ENCODE data around the gene MTOR. TPM values are rescaled to one million over a fixed set of nuclear protein-coding genes. Genes with fewer than 3 reads are reported as not detected.
"Not testable (repeated sequence)": the region's sequence is repeated elsewhere in the genome, so short reads cannot be mapped to it uniquely, and the experiment has no call there.

MTOR gene
- polyA plus RNA-seq, 1 donor from 2014 or later, result 6.9 TPM

DNA sequence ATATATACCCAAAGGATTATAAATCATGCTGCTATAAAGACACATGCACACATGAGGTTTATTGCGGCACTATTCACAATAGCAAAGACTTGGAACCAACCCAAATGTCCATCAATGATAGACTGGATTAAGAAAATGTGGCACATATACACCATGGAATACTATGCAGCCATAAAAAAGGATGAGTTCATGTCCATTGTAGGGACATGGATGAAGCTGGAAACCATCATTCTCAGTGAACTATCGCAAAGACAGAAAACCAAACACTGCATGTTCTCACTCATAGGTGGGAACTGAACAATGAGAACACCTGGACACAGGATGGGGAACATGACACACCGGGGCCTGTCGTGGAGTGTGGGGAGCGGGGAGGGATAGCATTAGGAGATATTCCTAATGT lies 95.6 kb downstream of the MTOR start:
- H3K9me3 Mint-ChIP-seq, H3K27ac Mint-ChIP-seq, H3K4me1 Mint-ChIP-seq, H3K4me3 Mint-ChIP-seq, H3K27me3 Mint-ChIP-seq: not testable (repeated sequence)
- peaks cover 12% of the 10 kb centered on the region for H3K36me3 Mint-ChIP-seq

- not testable (repeated sequence) for H3K9me3 Mint-ChIP-seq, H3K4me3 Mint-ChIP-seq, H3K27ac Mint-ChIP-seq
These were observed 99.6 kb downstream of the MTOR start for GRCh38 chr1:11162752-11163151.

GRCh38 chr1:11158720-11159321 lies 103.5 kb downstream of the MTOR start:
- Mint-ChIP-seq H3K4me3 (no peak overlapping the region), H3K9me3 (no peaks in the 10 kb centered on the region), H3K36me3 (peaks cover 9% of the 10 kb centered on the region), H3K27me3 (no peaks in the 10 kb centered on the region), H3K27ac (no peak overlapping the region), H3K4me1 (peaks cover 10 to 21% (median 20%) of the 10 kb centered on the region in 3 donors)

More at GRCh38 chr1:11162752-11163151, 99.6 kb downstream of the MTOR start:
- H3K4me1 Mint-ChIP-seq, H3K27me3 Mint-ChIP-seq: not testable (repeated sequence)
- peaks cover 12% of the 10 kb centered on the region for H3K36me3 Mint-ChIP-seq

DNA sequence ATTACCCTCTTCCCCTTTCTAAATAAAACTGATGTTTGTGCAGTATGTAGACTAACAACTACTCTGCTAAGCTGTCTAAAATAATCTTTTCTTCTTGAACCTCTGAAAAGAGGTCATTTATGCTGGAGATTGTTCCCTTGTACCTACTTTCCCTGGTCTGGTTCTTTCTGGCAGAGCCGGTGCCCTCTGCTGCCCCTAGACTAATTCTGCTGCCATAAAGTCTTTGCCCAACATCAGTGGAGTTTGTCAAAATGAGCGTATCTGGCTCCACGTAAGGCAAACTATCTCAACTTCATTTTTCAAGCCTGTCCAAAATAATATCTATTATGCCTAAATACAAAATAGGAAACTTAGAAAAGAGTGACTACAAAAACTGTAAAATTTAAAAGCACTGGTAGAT lies 104.1 kb downstream of the MTOR start:
- no peaks in the 10 kb centered on the region for H3K9me3 Mint-ChIP-seq
- H3K27me3 Mint-ChIP-seq, result no peaks in the 10 kb centered on the region
- H3K4me3 Mint-ChIP-seq, result peak overlapping the region in 1 of 4 donors; percentile 39
- H3K4me1 Mint-ChIP-seq, result peaks cover 10 to 21% (median 20%) of the 10 kb centered on the region in 3 donors
- H3K27ac Mint-ChIP-seq, result peak overlapping the region; percentile 65 to 77 (median 75)
- H3K36me3 Mint-ChIP-seq, result peaks cover 8% of the 10 kb centered on the region

DNA sequence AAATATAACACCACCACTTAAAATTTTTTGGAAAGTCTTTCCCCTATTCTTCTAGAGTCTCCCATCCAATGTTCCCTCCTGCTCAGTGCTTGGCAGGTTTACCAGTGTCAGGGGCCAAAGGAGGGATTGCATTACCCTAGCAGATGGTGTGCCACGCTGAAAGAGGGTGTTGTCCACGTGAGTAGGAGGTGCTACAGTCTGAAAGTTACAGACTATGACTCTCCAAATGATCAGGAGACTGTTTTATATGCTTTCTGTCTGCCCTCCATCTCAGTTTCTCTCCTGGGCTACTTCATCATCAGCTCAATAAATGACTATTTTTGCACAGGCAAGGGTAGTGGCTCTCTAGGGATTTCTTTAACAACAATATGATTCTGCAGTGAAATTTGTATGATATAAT lies 104.5 kb downstream of the MTOR start:
- H3K4me1 Mint-ChIP-seq, result peaks cover 10 to 21% (median 20%) of the 10 kb centered on the region in 3 donors
- peaks cover 8% of the 10 kb centered on the region for H3K36me3 Mint-ChIP-seq
- H3K9me3 Mint-ChIP-seq, result no peaks in the 10 kb centered on the region
- no peaks in the 10 kb centered on the region for H3K27me3 Mint-ChIP-seq
- peak overlapping the region in 1 of 4 donors; percentile 39 for H3K4me3 Mint-ChIP-seq
- H3K27ac Mint-ChIP-seq, result peak overlapping the region; percentile 75 to 88 (median 77)

- Mint-ChIP-seq H3K4me1 (peaks cover 10 to 21% (median 20%) of the 10 kb centered on the region in 3 donors), H3K27me3 (no peaks in the 10 kb centered on the region), H3K27ac (peak overlapping the region in 2 of 3 donors; percentile 77 to 88), H3K9me3 (no peaks in the 10 kb centered on the region), H3K36me3 (peaks cover 8% of the 10 kb centered on the region), H3K4me3 (peak overlapping the region in 1 of 4 donors; percentile 37)
These were observed 105.0 kb downstream of the MTOR start for GRCh38 chr1:11157394-11157793.

GRCh38 chr1:11156963-11157362 lies 105.4 kb downstream of the MTOR start:
- peak overlapping the region in 2 of 4 donors; percentile 4 to 11 for H3K4me3 Mint-ChIP-seq
- peaks cover 5% of the 10 kb centered on the region for H3K36me3 Mint-ChIP-seq
- H3K9me3 Mint-ChIP-seq, result no peaks in the 10 kb centered on the region
- peaks cover 10 to 20% (median 19%) of the 10 kb centered on the region in 3 donors for H3K4me1 Mint-ChIP-seq
- peak overlapping the region in 2 of 3 donors; percentile 2 to 49 for H3K27ac Mint-ChIP-seq
- H3K27me3 Mint-ChIP-seq, result no peaks in the 10 kb centered on the region

DNA sequence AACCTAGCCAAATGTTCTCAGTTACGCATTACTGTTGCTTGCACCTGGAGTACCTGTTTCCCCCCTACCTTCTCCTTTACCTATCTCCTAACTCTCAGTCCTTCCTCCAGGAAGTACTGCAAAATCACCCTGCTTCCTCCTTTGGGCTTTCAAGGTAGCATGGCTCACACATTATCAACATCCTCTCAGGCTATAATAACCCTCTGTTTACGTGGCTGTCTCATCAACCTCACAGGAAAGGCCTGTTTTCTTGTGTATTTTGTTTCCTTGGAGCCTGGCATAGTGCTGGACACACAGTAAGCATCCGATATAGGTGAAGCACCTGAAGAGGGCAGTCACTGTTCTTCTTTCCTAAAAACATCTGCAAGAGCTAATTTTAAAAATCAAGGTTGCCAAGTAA lies 105.9 kb downstream of the MTOR start:
- H3K36me3 Mint-ChIP-seq, result peaks cover 3% of the 10 kb centered on the region
- H3K4me1 Mint-ChIP-seq, result peaks cover 10 to 20% (median 19%) of the 10 kb centered on the region in 3 donors
- peak overlapping the region in 2 of 3 donors; percentile 2 to 49 for H3K27ac Mint-ChIP-seq
- H3K9me3 Mint-ChIP-seq, result no peaks in the 10 kb centered on the region
- H3K27me3 Mint-ChIP-seq, result no peaks in the 10 kb centered on the region
- H3K4me3 Mint-ChIP-seq, result peak overlapping the region in 2 of 4 donors; percentile 11 to 53

DNA sequence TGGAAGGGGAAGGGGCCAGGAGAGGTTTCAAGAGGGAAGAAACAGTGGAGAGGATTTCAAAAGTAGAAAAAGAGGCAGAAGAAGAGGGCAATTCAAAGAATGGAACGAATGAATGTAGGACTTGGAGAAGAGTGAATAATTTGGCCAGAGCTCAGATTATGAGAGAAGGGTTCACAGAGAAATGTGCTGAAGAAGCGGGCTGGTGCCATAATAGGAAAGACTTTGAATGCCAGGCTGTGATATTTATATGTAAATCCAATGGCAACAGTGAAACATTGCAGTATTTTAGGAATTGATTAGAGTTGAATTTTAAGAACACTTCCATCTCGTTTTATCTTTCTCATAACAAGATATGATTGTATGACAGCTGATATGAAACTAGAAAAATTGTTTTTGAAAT lies 109.2 kb downstream of the MTOR start:
- Mint-ChIP-seq H3K27ac (no peak overlapping the region), H3K4me3 (no peak overlapping the region), H3K36me3 (peaks cover 4% of the 10 kb centered on the region), H3K9me3 (no peaks in the 10 kb centered on the region), H3K27me3 (no peaks in the 10 kb centered on the region), H3K4me1 (peaks cover 6 to 16% (median 15%) of the 10 kb centered on the region in 3 donors)

GRCh38 chr1:11152755-11153154 lies 109.6 kb downstream of the MTOR start:
- Mint-ChIP-seq H3K9me3 (no peaks in the 10 kb centered on the region), H3K36me3 (peaks cover 4% of the 10 kb centered on the region), H3K4me1 (peaks cover 2 to 12% (median 12%) of the 10 kb centered on the region in 3 donors), H3K27me3 (no peaks in the 10 kb centered on the region), H3K27ac (no peak overlapping the region), H3K4me3 (no peak overlapping the region)

- no peak overlapping the region for H3K4me3 Mint-ChIP-seq
- H3K36me3 Mint-ChIP-seq, result peaks cover 4% of the 10 kb centered on the region
- peaks cover 0 to 7% (median 7%) of the 10 kb centered on the region in 3 donors for H3K4me1 Mint-ChIP-seq
- no peaks in the 10 kb centered on the region for H3K27me3 Mint-ChIP-seq
- H3K9me3 Mint-ChIP-seq, result no peaks in the 10 kb centered on the region
- H3K27ac Mint-ChIP-seq, result no peak overlapping the region
These were observed 110.3 kb downstream of the MTOR start for GRCh38 chr1:11151826-11152612.

DNA sequence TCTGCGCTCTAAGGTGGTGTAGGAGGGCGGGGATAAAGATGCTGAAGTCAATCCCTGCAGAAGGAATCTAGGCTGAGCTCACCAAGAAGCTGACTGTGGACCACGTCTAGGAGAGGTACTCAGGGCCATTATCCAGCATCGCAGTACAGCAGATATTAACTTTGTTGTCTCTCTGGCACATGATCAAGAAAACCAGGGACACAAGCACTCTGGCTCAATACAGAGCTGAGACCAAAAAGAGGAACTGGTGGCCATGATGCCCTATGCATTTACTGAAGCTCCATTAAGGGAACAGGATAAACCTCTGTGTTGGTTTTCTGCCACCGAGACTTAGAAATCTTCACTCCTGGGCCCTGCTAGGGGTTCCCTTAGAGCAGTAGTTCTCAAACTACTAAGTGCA lies 111.2 kb downstream of the MTOR start:
- Mint-ChIP-seq H3K27ac (no peak overlapping the region), H3K36me3 (peaks cover 3% of the 10 kb centered on the region), H3K4me1 (no peaks in the 10 kb centered on the region), H3K4me3 (no peak overlapping the region), H3K9me3 (no peaks in the 10 kb centered on the region), H3K27me3 (no peaks in the 10 kb centered on the region)

DNA sequence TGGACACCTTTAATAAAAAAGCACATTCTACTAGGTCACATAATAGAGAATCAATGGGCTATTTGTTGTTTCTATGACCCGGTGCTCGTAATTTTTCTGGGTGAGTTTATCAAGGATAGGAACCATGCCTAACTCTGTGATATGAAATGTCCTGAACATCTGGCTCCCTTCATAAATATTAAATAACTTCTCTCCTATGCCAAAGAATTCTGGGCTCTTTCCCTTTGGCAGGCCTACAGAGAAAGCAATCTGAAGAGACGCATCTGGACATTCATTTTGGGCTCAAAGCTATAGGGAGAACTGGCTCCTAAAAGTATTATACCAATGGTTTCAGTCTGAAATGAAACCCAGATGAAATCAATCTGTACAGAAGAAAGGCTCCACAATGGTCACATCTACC lies 112.0 kb downstream of the MTOR start:
- H3K4me3 Mint-ChIP-seq, result no peak overlapping the region
- no peak overlapping the region for H3K27ac Mint-ChIP-seq
- H3K36me3 Mint-ChIP-seq, result peaks cover 3% of the 10 kb centered on the region
- no peaks in the 10 kb centered on the region for H3K27me3 Mint-ChIP-seq
- no peaks in the 10 kb centered on the region for H3K9me3 Mint-ChIP-seq
- H3K4me1 Mint-ChIP-seq, result no peaks in the 10 kb centered on the region

GRCh38 chr1:11147197-11147770 lies 115.1 kb downstream of the MTOR start:
- Mint-ChIP-seq H3K4me3 (no peak overlapping the region), H3K27me3 (no peaks in the 10 kb centered on the region), H3K27ac (no peak overlapping the region), H3K36me3 (peaks cover 1% of the 10 kb centered on the region), H3K9me3 (no peaks in the 10 kb centered on the region), H3K4me1 (no peaks in the 10 kb centered on the region)

- Mint-ChIP-seq H3K27me3 (no peaks in the 10 kb centered on the region), H3K36me3 (peaks cover 3% of the 10 kb centered on the region), H3K9me3 (no peaks in the 10 kb centered on the region), H3K4me1 (no peaks in the 10 kb centered on the region), H3K4me3 (no peak overlapping the region), H3K27ac (no peak overlapping the region)
These were observed 116.6 kb downstream of the MTOR start for GRCh38 chr1:11145741-11146140.

Data from IgD-negative memory B cell (primary cell).